HEK293 (cell line): ENCODE results near the gene ENTPD8.

Source experiments
- OSR2 ChIP-seq: fragments of 450-650 bp; formaldehyde crosslinking; IDR thresholded peaks from 2 replicates; pipeline ENCODE4 v1.5.1; 2016; ENCODE audit warnings: missing biosample characterization, missing genetic modification characterization
- ZFP3 ChIP-seq: fragments of 450-650 bp; formaldehyde crosslinking; IDR thresholded peaks from 2 replicates; pipeline ENCODE4 v1.5.1; 2016; ENCODE audit warnings: low read depth, missing biosample characterization, missing genetic modification characterization

GRCh38 chr9:137417161-137418021 is 23.8 kb downstream of the ENTPD8 start:
- TF ChIP-seq ZFP3 (tag by site-specific recombination), result no peak
- TF ChIP-seq OSR2 (tag by site-specific recombination), result no peak
